Loucy (cell line): ENCODE data around the gene RNF13.
"Not testable (repeated sequence)": the region's sequence is repeated elsewhere in the genome, so short reads cannot be mapped to it uniquely, and the experiment has no call there.

Experiments
- CTCF ChIP-seq: fragments of 200-600 bp; sonication (generic); conservative IDR thresholded peaks from 2 replicates; pipeline ENCODE4 v1.5.1; 2014; ENCODE audit warnings: mild to moderate bottlenecking, antibody characterized with exemption, low read length
- EZH2phosphoT487 ChIP-seq: fragments of 200-600 bp; IDR thresholded peaks from 2 replicates; pipeline ENCODE4 v1.6.1; 2018; ENCODE audit warnings: antibody characterized with exemption, mild to moderate bottlenecking, moderate library complexity, borderline replicate concordance

GRCh38 chr3:149981979-149982378, 169.0 kb downstream of the RNF13 start:
- TF ChIP-seq CTCF, EZH2phosphoT487: not testable (repeated sequence)
